Heart left ventricle (tissue), 13 donors: Measurements from ENCODE around the gene UGT2B10.

Experiments used
- CTCF ChIP-seq, 12 donors: fragments of 200-600 bp; sonication (generic) in 4 of 12; IDR thresholded peaks; one replicate each; pipeline versions ENCODE4 v1.5.0 to v1.8.0; 2018 to 2022; ENCODE audit warnings: antibody characterized with exemption in 12 of 12, mild to moderate bottlenecking in 5 of 12
- POLR2A ChIP-seq, 2 donors: fragments of 450-650 bp; IDR thresholded peaks; one replicate each; pipeline ENCODE4 v1.6.1; 2017; ENCODE audit warnings: antibody characterized with exemption in 2 of 2, mild to moderate bottlenecking in 2 of 2, moderate library complexity in 2 of 2
- donor health status: ischemic (EF 13 %, LVEDD 7.1; RV severe dilation, severe dysfunction).
- donor health status: DM: no; HTN: yes; CAD: no.
- donor health status: DM: no; HTN: no; CAD: no.
- donor health status: ischemic (EF 25% LVEDD 6.9; RV normal size, moderate dysfunction).
- donor health status: ischemic (EF 25% LVEDD 5.7; RV mildly dilated, moderate dysfunction).
- donor health status: ischemic (EF 35%, LVEDD 5.7; RV mildly dilated, moderate dysfunction).
- donor health status: nonischemic (EF 11% LVEDD 7.7; RV severe dilation, severe dysfunction).
- donor health status: DM: yes; HTN: yes; CAD: no.
- donor health status: PGD.
- donor health status: ischemic (EF 29% LVEDD 5.4; RV normal size, mild dysfunction).
- donor health status: nonischemic (EF 23%, LVEDD 6.1; RV moderate dilation, normal function).

DNA sequence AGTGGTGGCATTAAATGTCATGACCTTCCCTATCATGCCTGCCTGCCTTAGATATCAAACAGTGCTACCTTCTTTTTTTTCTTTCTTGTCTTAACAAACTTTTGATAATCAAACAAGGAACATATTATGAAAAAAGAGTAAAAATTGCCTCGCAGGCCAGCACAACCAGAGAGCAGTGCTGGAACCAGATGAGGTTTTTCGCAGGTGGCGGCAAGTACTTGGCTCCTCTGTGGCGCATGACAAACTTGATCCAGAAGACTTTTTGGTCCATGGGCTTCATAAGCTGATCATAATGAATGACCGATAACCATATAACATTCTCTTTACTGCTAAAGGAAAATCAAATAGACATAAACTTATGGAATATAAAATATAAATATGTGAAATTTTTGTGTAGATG is 61.8 kb downstream of the UGT2B10 start:
- TF ChIP-seq CTCF (IDR thresholded peaks at IDR 0.05) (no peak), POLR2A (IDR thresholded peaks at IDR 0.05) (no peak)
